Stimulated activated CD8-positive, alpha-beta memory T cell treated with anti-CD3 and anti-CD28 coated beads, Interleukin-4, amount 100 ng/mL, for 48 hours (primary cell): ENCODE data around the gene KIF4B.
"Not testable (repeated sequence)": the region's sequence is repeated elsewhere in the genome, so short reads cannot be mapped to it uniquely, and the experiment has no call there.

Experiments used
- DNase-seq: peaks from one replicate; pipeline ENCODE4 v3.0.0-alpha.2; 2020

The KIF4B gene

DNA sequence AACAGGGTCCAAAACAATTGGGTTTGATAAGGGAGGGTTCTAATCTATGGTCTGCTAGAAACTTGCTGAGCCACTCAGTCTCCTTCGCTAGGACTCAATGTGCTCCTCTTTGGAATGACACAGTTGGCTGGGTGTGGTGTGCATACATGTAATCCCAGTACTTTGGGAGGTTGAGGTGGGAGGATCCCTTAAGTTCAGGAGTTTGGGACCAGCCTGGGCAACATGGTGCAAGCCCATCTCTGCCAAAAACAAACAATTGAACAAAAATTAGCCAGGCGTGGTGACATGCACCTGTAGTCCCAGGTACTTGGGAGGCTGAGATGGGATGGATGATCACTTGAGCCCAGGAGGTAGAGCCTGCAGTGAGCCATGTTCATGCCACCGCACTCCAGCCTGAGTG is 2.7 kb upstream of the KIF4B start:
- no peak for DNase-seq

GRCh38 chr5:155015239-155015638 is 1.7 kb downstream of the KIF4B start:
- DNase-seq: no peak

GRCh38 chr5:155017610-155018009 is 4.1 kb downstream of the KIF4B start:
- no peak for DNase-seq

- no peak for DNase-seq
Measured at GRCh38 chr5:155019601-155020226, 6.2 kb downstream of the KIF4B start.

GRCh38 chr5:155021842-155022241 is 8.3 kb downstream of the KIF4B start:
- no peak for DNase-seq

GRCh38 chr5:155023320-155023719 is 9.8 kb downstream of the KIF4B start:
- DNase-seq: no peak

- no peak for DNase-seq
Measured at GRCh38 chr5:155024015-155024414, 10.5 kb downstream of the KIF4B start.

DNA sequence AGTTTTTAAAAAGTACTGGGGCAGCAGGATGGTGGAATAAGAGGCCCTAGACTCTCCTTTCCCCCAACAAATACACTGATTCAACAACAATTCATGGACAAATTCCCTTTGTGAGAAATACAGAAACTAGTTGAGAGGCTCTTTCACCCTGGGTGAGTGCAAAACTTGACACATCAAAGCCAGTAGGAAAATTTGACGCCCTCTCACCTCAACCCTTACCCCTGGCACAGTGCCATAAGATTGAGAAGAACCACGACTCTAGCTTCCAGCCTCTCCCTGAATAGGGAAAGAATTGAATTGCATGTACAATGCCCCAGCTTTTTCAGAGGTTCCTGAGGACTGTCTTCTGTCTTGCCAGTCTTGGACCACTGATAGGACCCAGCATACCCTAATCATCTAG is 12.3 kb downstream of the KIF4B start:
- no peak for DNase-seq

GRCh38 chr5:155027993-155028629 is 14.6 kb downstream of the KIF4B start:
- DNase-seq: no peak

DNA sequence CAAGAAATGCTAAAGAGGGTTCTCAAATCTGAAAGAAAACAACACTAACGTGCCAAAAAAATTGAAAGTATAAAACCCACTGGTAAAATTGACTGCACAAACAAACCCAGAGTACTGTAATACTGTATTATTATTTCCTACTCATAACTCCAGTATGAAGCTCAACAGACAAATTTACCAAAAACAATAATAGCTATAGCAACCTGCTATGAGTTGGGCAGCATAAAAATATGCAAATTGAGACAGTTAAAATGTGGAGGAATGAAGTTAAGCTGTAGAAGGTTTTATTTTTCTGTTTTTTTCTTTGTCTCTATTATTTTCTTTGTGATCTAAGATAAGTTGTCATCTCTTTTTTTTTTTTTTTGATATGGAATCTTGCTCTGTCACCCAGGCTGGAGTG is 15.7 kb downstream of the KIF4B start:
- DNase-seq: no peak

GRCh38 chr5:155034145-155034744 is 20.7 kb downstream of the KIF4B start:
- DNase-seq: not testable (repeated sequence)

DNA sequence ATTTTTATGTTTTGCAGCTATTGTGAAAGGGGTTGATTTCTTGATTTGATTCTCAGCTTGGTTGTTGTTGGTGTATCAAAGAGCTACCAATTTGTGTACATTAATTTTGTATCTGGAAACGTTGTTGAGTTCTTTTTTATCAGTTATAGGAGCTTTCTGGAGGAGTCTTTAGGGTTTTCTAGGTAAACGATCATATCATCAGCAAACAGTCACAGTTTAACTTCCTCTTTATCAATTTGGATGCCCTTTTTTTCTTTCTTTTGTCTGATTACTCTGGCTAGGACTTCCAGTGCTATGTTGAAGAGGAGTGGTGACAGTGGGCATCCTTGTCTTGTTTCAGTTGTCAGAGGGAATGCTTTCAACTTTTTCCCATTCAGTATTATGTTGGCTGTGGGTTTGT is 21.5 kb downstream of the KIF4B start:
- not testable (repeated sequence) for DNase-seq

DNA sequence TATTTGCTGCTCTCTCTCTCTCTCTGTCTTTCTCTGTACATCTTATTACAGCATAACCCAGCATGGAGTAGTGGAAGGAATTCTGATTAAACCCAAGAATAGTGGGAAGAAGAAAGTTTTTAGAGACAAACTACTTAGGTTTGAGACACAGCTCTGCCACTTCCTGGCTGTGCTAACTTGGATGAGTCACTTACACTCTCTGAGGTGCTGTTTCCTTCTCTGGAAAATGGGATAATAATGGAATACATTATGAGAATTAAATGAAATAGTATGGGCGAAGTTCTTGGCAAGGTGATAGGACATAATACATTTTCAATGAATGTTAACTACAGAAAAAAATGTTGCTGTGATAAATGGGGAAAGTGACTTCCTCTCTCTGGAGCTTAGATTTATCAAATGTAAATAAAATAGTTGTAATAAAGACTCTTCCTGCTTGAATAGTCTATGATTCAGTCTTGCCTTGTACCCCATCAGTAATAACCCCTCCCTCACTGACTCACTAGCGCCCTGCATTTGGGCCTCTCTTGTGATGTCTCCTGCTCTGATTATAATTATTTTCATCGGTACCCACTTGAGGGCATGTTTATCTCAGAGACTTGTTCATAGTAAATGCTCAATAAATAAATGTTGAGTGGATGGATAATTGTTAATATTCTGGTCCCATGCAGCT is 27.6 kb downstream of the KIF4B start:
- DNase-seq: no peak

GRCh38 chr5:155044591-155044990 is 31.0 kb downstream of the KIF4B start:
- DNase-seq: no peak

- no peak for DNase-seq
Measured at GRCh38 chr5:155046591-155046990, 33.0 kb downstream of the KIF4B start.

DNA sequence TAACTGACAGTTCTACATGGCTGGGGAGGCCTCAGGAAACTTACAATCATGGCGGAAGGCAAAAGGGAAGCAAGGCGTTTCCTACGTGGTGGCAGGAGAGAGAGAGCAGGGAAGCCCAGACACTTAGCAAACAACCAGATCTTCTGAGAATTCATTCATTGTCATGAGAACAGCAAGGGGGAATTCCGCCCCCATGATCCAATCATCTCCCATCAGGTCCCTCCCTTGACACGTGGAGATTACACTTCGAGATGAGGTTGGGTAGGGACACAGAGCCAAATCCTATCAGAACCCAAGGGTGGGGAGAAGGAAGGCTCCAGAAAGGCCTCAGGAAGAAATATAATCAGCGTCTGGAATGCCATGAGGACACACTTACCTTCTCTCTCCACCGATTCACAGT is 34.3 kb downstream of the KIF4B start:
- DNase-seq: no peak

GRCh38 chr5:155049569-155050383 is 36.2 kb downstream of the KIF4B start:
- no peak for DNase-seq

- DNase-seq: no peak
Measured at GRCh38 chr5:155050384-155051019, 36.9 kb downstream of the KIF4B start.

GRCh38 chr5:155052532-155052931 is 39.0 kb downstream of the KIF4B start:
- DNase-seq: no peak

DNA sequence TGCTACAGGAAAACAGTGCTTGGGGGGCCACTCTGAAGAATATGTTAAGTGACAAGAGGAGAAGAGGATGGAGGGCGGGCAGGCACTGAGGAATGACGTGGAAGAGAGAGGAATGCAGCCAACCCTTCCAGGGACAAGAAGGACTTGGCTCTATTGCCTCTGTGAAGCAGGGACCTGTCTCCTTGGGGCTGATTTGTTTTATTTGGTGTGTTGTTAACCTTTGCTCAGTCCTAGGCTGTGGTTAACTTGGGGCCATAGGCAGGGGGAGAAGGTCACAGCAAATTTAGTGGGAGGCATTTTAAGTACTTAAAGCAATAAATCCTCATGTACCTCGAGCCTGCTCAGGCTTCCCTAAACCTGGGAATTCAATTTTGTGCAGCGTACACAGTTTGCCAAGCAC is 39.9 kb downstream of the KIF4B start:
- DNase-seq: no peak

- no peak for DNase-seq
Measured at GRCh38 chr5:155056644-155057269, 43.2 kb downstream of the KIF4B start.

GRCh38 chr5:155057626-155058025 is 44.1 kb downstream of the KIF4B start:
- DNase-seq: no peak
